ENCODE measurements around the gene ZBED2.

DNA sequence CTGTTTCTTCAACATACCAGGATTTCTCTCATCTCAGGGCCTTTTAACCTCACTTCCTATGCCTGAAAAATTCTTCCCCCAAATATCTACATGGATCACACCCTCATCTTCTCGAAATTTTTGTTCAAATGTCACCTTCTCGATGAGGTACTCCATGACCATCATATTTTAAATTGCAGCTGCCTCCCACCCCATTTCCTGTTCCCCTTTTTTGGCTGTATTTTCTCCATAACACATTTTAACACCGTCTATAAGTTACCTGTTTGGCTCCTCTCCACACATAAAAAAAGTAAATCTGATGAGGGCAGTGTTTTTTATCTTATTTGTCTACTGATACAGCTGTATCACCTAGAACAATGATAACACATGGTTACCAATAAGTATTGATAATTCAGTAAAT, 20.7 kb upstream of the ZBED2 start:
- TF ChIP-seq, protein P1, sequence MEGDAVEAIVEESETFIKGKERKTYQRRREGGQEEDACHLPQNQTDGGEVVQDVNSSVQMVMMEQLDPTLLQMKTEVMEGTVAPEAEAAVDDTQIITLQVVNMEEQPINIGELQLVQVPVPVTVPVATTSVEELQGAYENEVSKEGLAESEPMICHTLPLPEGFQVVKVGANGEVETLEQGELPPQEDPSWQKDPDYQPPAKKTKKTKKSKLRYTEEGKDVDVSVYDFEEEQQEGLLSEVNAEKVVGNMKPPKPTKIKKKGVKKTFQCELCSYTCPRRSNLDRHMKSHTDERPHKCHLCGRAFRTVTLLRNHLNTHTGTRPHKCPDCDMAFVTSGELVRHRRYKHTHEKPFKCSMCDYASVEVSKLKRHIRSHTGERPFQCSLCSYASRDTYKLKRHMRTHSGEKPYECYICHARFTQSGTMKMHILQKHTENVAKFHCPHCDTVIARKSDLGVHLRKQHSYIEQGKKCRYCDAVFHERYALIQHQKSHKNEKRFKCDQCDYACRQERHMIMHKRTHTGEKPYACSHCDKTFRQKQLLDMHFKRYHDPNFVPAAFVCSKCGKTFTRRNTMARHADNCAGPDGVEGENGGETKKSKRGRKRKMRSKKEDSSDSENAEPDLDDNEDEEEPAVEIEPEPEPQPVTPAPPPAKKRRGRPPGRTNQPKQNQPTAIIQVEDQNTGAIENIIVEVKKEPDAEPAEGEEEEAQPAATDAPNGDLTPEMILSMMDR (IDR thresholded peaks at IDR 0.05), result no peak
- no peak for TF ChIP-seq POLR2A (IDR thresholded peaks at IDR 0.05)

All from breast epithelium (tissue), 3 donors.